ENCODE results near the gene NLRP3.

NLRP3 gene

DNA sequence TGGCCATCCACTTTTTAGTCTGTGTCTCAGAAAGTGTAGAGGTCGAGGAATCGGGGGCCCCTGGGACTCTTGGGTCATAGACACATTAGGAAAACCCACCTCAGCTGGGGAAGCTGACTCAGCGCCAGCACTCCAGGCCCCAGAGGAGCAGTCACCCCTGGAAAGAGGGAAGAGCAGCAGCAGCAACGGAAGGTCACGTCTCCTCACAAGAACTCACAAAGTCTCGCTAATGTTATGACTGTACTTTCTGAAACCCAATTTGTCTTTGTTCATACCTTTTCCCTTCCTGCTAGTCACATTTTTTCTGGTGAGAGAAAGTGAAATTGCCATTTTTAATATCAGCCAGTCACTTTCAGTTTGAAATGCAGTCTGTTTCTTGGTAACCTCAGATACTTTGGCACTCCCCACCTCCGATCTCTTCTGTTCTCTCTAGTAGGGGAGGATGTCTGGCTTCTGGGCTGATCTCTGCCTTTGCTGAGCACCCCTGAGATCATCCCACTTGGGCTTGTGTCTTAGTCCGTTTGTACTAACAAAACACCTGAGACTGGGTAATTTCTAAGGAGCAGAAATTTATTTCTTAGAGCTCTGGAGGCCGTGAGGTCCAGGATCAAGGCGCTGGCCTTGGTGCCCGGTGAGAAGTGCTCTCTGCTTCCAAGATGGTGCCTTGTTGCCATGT is 6.0 kb upstream of the NLRP3 start:
- DNase-seq (ENCODE audit: low read depth) = no peak
- H3K4me3 ChIP-seq (ENCODE audit: low read depth, low read length) = no peak overlapping the region

DNA sequence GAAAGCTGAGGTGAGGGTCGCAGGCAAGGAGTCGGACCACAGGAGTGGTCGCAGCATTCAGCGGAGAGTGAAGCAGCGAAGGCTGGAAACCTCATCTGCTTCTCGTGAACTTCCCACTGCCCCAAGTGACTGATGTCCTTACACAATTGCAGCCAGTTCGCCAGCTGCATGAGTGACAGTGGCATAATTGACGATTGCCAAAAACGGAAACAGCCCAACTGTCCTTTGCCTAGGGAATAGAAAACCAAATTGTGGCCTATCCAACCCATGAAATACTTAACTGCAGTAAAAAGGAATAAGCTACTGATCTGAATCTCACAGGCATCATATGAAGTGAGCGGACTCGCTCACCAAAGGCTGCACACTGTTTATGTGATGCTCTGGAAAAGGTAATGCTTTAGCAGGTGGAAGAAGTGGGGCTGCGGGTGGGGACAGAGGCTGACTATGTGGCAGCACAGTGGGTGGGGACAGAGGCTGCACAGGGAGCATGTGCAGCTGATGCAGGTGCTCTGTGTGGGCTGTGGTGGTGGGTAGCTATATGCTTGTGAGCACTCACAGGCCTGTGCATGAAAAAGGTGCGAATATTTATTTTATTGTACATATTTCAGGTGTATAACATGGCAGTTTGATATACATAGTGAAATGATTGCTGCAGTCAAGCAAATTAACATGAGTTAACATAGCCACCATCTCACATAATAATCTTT is 4.2 kb upstream of the NLRP3 start:
- TF ChIP-seq, protein P1, sequence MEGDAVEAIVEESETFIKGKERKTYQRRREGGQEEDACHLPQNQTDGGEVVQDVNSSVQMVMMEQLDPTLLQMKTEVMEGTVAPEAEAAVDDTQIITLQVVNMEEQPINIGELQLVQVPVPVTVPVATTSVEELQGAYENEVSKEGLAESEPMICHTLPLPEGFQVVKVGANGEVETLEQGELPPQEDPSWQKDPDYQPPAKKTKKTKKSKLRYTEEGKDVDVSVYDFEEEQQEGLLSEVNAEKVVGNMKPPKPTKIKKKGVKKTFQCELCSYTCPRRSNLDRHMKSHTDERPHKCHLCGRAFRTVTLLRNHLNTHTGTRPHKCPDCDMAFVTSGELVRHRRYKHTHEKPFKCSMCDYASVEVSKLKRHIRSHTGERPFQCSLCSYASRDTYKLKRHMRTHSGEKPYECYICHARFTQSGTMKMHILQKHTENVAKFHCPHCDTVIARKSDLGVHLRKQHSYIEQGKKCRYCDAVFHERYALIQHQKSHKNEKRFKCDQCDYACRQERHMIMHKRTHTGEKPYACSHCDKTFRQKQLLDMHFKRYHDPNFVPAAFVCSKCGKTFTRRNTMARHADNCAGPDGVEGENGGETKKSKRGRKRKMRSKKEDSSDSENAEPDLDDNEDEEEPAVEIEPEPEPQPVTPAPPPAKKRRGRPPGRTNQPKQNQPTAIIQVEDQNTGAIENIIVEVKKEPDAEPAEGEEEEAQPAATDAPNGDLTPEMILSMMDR (IDR thresholded peaks at IDR 0.05; ENCODE audit: control insufficient read depth, extremely low read depth, insufficient read depth) = no peak
- DNase-seq (ENCODE audit: low read depth) = no peak
- H3K4me3 ChIP-seq (ENCODE audit: low read depth, low read length) = no peak overlapping the region

More for the DNA sequence above, 6.0 kb upstream of the NLRP3 start:
- TF ChIP-seq, protein P1 (IDR thresholded peaks at IDR 0.05; ENCODE audit: control insufficient read depth, extremely low read depth, insufficient read depth) = no peak

DNA sequence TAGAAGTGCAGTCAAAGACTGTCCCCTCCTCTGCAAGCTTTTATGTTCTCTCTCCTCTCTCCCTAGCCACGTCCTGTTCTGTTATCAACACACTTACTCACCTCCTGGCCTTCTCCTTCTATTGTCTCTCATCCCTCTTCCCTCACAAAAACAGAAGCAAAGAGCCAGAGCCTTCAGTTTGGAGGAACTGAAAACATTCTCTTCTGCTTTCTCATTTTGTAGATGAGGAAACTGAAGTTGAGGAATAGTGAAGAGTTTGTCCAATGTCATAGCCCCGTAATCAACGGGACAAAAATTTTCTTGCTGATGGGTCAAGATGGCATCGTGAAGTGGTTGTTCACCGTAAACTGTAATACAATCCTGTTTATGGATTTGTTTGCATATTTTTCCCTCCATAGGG is 1.9 kb downstream of the NLRP3 start:
- no peak for DNase-seq (ENCODE audit: low read depth)
- TF ChIP-seq, protein P1 (IDR thresholded peaks at IDR 0.05; ENCODE audit: control insufficient read depth, extremely low read depth, insufficient read depth) = no peak
- H3K4me3 ChIP-seq (ENCODE audit: low read depth, low read length) = no peak overlapping the region

- no peak for DNase-seq (ENCODE audit: low read depth)
- H3K4me3 ChIP-seq (ENCODE audit: low read depth, low read length) = no peak overlapping the region
- TF ChIP-seq, protein P1 (IDR thresholded peaks at IDR 0.05; ENCODE audit: control insufficient read depth, extremely low read depth, insufficient read depth) = no peak
Observed at GRCh38 chr1:247419336-247419735, 3.4 kb downstream of the NLRP3 start.

DNA sequence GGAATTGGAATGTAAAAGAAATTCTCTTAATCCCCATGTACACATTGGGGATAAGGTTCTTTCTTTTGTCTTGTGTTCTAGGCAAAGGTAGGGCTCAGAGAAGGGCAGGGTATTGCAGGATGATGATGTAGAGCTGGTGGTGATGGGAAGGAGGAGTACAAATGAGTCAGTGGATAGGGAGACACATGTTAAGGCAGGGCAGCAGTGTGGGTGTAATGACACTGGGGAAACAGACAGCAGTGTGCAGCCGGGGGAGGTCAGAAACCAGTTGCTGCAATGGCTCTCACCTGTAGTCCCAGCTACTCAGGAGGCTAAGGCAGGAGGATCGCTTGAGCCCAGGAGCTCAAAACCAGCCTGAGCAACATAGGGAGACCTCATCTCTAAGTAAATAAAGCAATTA is 5.1 kb downstream of the NLRP3 start:
- H3K4me3 ChIP-seq (ENCODE audit: low read depth, low read length) = no peak overlapping the region
- TF ChIP-seq, protein P1 (IDR thresholded peaks at IDR 0.05; ENCODE audit: control insufficient read depth, extremely low read depth, insufficient read depth) = no peak
- DNase-seq (ENCODE audit: low read depth) = no peak

- TF ChIP-seq, protein P1 (IDR thresholded peaks at IDR 0.05; ENCODE audit: control insufficient read depth, extremely low read depth, insufficient read depth) = no peak
- DNase-seq (ENCODE audit: low read depth) = no peak
- H3K4me3 ChIP-seq (ENCODE audit: low read depth, low read length) = no peak overlapping the region
Observed at GRCh38 chr1:247429496-247429895, 13.5 kb downstream of the NLRP3 start.
